LNCaP clone FGC (cell line): ENCODE data around the gene CFD.
A peak's percentile ranks its signal among the peaks of the same experiment; 100 is the strongest.

ENCODE experiments used
- DNase-seq: peaks from one replicate; pipeline ENCODE4 v3.0.0-alpha.2; 2011; ENCODE audit warnings: low read depth
- H3K4me3 ChIP-seq: 2 replicates; pipeline ENCODE4 v1.5.1; 2011; ENCODE audit warnings: mild to moderate bottlenecking, low read depth, low read length, control low read depth
- TF ChIP-seq, protein P1 (sequence below): IDR thresholded peaks from 2 replicates; pipeline ENCODE4 v1.5.1; 2012; ENCODE audit warnings: mild to moderate bottlenecking; ENCODE audit not compliant: control insufficient read depth, insufficient read depth; ENCODE audit errors: extremely low read depth

The CFD gene

DNA sequence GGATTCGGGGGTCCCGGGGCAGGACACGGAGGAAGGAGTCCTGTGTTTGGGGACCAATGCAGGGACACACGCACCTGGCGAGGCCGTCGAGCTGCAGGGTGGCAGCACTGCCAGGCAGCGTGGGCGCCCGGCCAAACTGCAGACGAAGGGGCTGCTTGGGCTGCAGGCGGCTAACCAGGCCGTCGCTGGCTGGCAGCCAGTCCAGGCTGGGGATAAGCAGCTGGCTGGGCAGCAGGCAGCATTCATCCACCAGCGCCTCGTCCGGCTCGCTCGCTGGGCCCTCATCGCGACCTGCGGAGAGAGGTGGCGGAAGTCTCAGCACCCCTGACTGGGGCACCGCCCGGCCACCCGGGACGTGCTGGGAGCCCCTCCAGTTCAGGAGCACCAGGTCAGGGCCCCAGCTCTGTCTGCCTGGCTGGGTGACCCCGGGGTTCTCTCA, 11.5 kb downstream of the CFD start:
- no peak for DNase-seq
- H3K4me3 ChIP-seq = no peak overlapping the region
- TF ChIP-seq, protein P1, sequence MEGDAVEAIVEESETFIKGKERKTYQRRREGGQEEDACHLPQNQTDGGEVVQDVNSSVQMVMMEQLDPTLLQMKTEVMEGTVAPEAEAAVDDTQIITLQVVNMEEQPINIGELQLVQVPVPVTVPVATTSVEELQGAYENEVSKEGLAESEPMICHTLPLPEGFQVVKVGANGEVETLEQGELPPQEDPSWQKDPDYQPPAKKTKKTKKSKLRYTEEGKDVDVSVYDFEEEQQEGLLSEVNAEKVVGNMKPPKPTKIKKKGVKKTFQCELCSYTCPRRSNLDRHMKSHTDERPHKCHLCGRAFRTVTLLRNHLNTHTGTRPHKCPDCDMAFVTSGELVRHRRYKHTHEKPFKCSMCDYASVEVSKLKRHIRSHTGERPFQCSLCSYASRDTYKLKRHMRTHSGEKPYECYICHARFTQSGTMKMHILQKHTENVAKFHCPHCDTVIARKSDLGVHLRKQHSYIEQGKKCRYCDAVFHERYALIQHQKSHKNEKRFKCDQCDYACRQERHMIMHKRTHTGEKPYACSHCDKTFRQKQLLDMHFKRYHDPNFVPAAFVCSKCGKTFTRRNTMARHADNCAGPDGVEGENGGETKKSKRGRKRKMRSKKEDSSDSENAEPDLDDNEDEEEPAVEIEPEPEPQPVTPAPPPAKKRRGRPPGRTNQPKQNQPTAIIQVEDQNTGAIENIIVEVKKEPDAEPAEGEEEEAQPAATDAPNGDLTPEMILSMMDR = no peak

DNA sequence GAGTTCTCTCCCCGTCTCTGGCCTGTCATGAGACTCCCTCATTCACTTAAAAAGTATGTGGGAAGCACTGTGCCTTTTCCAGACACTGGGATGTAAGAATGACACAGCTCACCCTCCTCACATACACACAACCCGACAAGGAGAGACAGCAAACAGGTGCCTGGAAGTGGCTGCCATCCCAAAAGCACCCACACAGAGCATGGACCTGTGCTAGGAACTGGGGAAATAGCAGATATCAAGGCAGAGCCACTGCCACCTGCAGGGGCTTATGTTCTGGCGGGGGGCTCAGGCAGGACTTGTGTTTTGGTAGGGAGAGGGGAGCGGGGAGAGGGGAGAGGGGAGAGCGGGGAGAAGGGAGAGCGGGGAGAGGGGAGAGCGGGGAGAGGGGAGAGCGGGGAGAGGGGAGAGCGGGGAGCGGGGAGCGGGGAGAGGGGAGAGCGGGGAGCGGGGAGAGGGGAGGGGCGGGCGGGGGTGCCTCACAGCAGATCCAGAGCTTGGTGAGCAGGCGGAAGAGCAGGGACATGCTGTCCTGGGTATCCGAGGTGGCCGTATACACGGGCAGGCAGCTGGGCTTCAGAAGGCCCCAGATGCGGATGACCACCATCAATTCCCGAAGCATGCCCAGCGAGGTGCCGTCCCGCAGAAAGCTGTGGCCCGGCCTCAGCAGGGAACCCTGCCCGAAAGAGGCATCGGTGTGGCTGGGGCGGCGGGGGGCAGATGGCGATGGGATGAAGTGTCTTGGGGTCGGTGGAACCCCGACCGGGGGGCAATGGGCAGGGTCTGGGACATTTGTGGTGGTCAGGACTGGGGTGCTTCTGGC, 12.2 kb downstream of the CFD start:
- TF ChIP-seq, protein P1 = no peak
- no peak for DNase-seq
- H3K4me3 ChIP-seq = no peak overlapping the region

DNA sequence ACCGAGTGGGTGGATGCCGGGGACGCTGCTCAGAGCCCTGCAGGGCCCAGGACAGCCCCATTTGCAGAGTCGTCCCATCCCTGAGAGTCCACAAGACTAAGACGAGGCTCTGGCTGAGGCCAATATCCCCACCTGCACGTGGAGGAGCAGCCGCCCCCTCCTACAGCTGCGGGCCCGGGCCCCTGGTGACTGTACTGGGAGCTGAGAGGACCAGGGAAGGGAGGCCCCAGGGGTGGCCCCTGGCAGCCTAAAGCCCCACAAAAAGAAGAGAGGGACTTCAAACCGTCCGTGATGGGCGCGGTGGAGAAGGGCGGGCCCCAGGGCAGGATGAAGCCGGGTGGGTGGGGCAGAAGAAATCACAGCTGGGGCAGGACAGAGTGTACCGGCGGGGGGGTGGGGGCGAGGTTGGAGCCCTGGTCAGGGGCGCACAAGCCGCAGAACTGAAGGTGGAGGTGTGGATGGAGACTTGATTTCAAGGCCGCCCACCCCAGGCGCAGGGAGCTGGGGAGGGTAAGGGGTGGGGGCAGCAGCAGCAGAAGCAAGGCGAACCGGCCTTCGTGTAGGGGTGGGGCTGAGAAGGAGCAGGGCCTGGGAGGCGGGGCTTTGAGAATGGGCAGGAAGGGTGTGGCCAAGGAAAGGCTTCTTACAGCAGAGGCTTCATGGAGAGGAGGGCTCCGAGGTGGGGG, 12.9 kb downstream of the CFD start:
- DNase-seq = peak; percentile 68
- TF ChIP-seq, protein P1 = no peak

DNA sequence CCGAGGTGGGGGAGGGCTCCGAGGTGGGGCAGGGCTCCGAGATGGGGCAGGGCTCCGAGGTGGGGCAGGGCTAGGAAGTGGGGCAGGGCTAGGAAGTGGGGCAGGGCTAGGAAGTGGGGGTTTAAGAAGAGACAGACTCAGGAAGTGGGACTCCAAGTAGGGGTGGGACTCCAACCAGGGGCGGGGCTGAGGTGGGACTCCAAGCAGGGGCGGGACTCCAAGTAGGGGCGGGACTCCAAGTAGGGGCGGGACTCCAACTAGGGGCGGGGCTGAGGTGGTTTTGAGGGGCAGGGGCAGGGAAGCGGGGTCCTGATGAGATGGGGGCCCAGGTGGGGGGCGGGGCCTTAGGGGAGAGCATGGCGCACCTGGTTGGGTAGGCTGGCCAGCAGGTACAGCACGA, 13.6 kb downstream of the CFD start:
- H3K4me3 ChIP-seq = no peak overlapping the region
- DNase-seq = peak; percentile 33
- TF ChIP-seq, protein P1 = no peak

More for the DNA sequence above, 12.9 kb downstream of the CFD start:
- no peak overlapping the region for H3K4me3 ChIP-seq

DNA sequence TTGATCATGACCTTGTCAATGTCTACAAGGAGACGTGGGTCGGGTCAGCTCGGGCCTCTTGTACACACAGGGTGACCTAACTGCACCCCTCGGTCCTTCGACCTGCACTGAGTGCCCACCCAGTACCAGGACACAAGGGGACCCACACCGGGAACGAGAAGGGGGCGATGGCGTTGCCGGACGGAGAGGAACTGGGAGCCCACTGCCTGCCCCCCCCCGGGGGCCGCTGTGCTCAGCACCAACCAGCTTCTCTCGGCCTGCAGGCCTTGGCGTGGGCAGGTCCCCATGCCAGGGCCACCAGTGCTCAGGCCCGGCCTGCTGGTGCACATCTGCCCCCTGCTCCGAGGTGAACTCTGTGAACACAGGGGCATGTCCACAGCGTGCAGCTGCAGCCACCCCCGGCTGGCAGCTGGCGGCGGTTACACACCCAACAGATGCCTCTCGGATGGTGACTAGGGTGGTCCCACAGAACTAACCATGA, 14.1 kb downstream of the CFD start:
- H3K4me3 ChIP-seq = no peak overlapping the region
- no peak for DNase-seq
- TF ChIP-seq, protein P1 = no peak

DNA sequence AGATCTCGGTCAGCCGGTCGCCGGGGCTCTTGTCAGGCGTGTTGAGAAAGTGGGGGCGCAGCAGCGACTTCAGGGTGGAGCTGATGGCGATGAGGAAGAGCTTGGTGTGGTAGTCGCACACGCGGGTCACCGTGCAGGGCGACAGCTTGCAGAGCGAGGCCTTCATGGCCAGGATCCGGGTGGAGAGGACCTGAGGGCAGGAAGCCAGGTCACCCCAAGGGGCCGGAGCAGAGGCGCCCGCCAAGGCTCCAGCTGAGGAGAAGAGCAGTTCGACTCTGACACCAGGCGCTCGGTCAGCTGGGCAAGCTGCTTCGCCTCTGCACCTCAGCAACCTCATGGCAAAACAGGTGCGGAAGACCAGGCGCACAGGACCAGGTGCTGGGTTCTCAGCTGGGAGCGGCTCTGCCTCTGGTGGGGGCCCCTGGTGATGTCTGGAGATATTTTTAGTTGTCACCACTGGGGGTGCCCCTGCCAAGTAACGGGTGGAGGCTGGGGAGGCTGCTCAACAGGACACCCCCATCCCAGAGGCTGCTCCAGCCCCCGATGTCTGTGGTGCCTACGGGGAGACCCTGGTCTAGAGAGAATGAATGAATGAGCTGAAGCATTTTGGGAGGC, 15.9 kb downstream of the CFD start:
- no peak for DNase-seq
- no peak overlapping the region for H3K4me3 ChIP-seq
- TF ChIP-seq, protein P1 = no peak
